ENCODE results near the gene PPM1F.
"Not testable (repeated sequence)": the region's sequence is repeated elsewhere in the genome, so short reads cannot be mapped to it uniquely, and the experiment has no call there.

PPM1F gene

DNA sequence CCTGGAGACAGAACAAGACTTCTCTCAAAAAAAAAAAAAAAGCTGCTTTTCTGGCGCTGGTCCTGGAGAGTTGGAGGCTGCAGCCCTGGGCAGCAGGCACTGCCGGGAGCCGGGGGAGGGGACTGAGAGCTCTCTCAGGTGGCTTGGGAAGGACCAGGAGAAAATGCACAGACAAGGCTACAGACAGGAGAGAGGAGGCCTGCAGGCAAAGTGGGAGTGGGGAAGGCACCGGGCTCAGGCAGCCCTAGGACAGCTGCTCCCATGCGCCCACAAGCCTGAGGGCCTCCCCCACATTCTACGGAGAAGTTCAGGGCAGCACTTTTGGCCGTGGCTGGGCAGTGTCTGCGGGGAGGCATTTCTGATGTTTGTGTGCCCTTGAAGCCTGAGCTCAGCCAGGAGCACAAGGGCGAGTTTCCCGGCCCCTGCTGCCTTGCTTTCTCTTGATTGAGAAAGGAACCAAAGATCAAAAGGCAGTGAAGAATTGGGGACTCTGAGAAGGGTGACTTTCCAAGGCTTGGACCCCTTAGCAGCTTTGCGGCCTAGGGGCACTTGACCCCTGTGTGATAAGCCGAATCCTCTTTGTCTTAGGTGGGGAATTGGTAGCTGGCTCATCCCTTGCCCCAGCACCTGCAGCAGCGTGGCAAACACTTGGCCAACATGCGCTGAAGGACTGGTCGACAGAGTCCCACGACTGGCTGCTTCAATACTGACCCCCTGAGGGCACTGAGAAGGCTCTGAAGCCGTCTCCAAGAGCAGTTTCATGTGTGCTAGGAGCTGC, 35.3 kb downstream of the PPM1F start:
- Mint-ChIP-seq H3K4me1 (ENCODE audit: low read depth) (no peaks in the 10 kb centered on the region), H3K9me3 (ENCODE audit: low read depth) (no peaks in the 10 kb centered on the region), H3K27ac (no peak overlapping the region), H3K4me3 (no peak overlapping the region), H3K27me3 (no peaks in the 10 kb centered on the region), H3K36me3 (no peaks in the 10 kb centered on the region)

DNA sequence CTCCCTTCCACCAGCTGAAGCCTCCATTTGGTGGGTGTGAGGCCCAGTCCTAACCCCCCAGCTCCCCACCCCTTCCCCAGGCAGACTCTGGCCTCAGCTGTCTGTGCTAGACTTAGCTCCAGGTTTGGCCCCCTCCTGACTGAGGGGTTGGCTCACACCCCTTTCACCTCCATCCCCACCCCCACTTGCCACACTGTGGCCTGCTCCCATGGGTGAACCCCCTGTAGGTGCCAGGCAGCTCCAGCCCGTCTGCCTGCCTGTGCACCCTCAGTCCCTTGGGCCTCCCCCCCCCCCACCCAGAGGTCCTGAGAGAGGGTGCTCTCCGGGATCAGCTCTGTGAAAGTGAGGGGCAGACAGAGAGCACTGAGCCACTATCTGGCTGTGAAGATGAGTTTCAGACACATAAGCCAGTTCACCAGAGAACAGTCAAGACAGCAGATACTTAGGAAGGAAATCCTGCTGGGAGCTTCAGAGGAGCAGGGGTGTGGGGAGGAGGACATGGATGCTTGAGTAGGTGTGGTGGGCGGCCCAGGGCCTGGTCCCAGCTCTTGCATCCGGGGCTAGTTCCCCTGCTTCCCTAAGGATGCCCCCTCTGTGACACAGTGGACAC, 36.2 kb downstream of the PPM1F start:
- H3K9me3 Mint-ChIP-seq (ENCODE audit: low read depth): no peaks in the 10 kb centered on the region
- H3K27ac Mint-ChIP-seq: no peak overlapping the region
- H3K36me3 Mint-ChIP-seq: no peaks in the 10 kb centered on the region
- no peaks in the 10 kb centered on the region for H3K27me3 Mint-ChIP-seq
- no peak overlapping the region for H3K4me3 Mint-ChIP-seq
- H3K4me1 Mint-ChIP-seq (ENCODE audit: low read depth): no peaks in the 10 kb centered on the region

DNA sequence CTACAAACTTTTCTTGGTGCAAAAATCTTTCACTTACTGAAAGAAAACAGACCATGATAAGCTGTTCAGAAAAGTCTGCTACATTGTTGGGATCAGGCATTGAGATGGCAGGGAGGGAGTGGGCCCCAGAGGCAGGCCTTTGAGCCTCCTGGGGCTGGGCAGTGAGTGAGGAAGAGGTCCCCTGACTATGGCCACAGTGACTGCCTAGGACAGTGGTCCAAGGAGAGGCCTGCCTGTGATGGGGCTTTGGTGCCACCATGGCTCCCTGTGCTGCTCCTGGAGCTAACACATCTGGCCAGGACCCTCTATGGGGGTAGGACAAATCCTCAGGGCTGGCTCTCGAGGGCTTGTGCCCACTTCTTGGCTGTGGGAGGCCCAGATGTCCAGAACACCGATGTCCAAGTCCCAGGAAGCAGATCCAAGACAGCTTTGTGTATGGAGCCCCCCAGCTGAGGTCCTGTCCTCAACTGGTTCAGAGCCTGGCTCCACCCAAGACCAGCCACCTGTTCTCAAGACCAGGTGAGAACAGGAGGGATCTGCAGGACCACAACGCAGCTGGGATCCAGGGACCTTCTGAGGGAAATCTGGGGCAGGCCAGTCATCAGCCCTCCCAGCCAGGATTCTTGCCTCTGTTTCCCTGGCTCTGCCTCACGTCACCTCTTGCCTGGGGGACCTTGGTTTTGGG, 36.9 kb downstream of the PPM1F start:
- no peaks in the 10 kb centered on the region for H3K27me3 Mint-ChIP-seq
- no peak overlapping the region for H3K4me3 Mint-ChIP-seq
- H3K4me1 Mint-ChIP-seq (ENCODE audit: low read depth): no peaks in the 10 kb centered on the region
- H3K36me3 Mint-ChIP-seq: no peaks in the 10 kb centered on the region
- peak overlapping the region; percentile 50 for H3K27ac Mint-ChIP-seq
- H3K9me3 Mint-ChIP-seq (ENCODE audit: low read depth): no peaks in the 10 kb centered on the region

DNA sequence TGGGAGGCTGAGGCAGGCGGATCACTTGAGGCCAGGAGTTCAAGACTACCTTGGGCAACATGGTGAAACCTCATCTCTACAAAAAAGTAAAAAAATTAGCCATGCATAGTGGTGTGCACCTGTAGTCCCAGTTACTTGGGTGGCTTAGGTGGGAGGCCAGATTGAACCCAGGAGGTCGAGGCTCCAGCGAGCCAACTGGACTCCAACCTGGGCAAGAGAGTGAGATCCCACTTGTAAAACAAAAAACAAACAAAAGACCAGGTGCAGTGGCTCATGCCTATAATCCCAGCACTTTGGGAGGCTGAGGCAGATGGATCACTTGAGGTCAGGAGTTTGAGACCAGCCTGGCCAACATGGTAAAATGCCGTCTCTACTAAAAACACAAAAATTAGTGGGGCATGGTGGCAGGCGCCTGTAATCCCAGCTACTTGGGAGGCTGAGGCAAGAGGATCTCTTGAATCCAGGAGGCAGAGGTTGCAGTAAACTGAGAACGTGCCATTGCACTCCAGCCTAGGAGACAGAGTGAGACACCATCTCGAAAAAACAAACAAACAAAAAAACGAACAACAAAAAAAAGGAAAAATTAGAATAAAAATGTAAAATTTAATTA, 38.5 kb downstream of the PPM1F start:
- H3K27ac Mint-ChIP-seq; H3K27me3 Mint-ChIP-seq; H3K4me1 Mint-ChIP-seq (ENCODE audit: low read depth); H3K9me3 Mint-ChIP-seq (ENCODE audit: low read depth); H3K36me3 Mint-ChIP-seq; H3K4me3 Mint-ChIP-seq: not testable (repeated sequence)

DNA sequence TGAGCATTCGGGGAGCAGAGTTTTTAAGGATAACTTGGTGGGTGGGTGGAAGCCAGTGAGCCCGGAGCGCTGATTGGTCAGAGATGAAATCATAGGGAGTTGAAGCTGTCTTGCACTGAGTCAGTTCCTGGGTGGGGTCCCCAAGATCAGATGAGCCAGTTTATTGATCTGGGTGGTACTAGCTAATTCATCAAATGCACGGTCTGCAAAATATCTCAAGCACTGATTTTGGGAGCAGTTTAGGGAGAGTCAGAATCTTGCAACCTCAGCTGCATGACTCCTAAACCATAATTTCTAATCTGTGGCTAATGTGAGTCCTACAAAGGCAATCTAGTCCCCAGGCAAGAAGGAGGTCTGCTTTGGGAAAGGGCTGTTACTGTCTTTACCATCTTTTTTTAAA, 42.3 kb downstream of the PPM1F start:
- H3K27me3 Mint-ChIP-seq; H3K36me3 Mint-ChIP-seq; H3K4me1 Mint-ChIP-seq (ENCODE audit: low read depth); H3K27ac Mint-ChIP-seq; H3K9me3 Mint-ChIP-seq (ENCODE audit: low read depth); H3K4me3 Mint-ChIP-seq: not testable (repeated sequence)

DNA sequence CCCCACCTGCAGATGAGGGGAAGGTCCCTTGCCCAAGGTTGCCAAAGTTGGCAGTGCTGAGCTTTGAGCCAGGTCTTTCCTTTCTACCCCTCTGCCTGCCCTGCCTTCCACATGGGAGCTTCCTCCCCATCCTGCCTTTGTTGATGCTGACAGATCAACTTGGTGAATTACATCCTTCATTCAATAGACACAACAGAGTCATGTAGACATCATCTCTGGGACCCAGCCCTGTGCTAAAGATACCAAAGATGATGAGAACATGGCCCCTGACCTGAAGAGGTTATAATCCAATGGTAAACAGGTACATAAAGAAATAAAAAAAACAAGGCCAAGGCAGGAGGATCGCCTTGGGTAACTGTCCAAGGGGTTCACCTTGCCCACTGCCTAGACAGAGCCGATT, 42.8 kb downstream of the PPM1F start:
- H3K36me3 Mint-ChIP-seq: peaks cover 2% of the 10 kb centered on the region
- no peak overlapping the region for H3K4me3 Mint-ChIP-seq
- no peak overlapping the region for H3K27ac Mint-ChIP-seq
- H3K4me1 Mint-ChIP-seq (ENCODE audit: low read depth): no peaks in the 10 kb centered on the region
- no peaks in the 10 kb centered on the region for H3K9me3 Mint-ChIP-seq (ENCODE audit: low read depth)
- no peaks in the 10 kb centered on the region for H3K27me3 Mint-ChIP-seq

DNA sequence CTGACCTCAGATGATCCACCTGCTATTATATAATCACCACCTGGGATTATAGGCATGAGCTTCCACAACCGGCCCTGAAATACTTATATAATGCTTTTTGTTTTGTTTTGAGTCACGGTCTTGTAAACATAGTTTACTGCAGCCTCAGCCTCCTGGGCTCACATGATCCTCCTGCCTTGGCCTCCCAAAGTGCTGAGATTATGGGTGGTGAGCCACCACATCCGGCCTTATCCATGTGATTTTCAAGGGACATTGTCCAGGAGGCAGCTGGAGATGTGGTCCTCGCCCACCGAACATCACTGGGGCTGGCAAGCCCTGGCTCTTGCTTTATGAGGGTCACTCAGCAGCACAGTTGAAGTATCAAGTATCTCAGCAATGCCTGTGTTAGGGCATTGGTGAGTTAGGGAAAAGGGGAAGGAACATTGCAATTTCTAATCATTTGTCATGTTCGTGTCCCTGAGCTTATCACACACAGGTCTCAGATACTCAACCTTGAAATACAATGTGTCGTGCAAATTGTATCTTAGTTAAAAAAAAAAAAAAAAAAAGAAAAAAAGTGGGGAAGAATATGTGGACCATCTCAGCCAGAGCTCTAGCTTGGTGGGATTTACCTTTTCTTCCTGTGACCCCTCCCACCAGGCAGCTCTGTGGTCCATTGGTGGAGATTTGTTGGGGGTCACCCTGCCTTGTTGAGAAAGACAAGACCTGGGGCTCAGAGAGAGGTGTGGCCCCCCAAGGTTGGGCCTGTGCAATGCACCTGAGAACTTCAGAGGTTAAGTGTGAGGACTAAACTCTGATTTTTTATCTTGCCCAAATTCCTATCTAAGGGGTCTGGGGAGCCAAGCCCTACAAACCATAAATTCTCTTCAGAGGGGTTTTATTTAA, 44.8 kb downstream of the PPM1F start:
- H3K27ac Mint-ChIP-seq: no peak overlapping the region
- no peaks in the 10 kb centered on the region for H3K9me3 Mint-ChIP-seq (ENCODE audit: low read depth)
- H3K36me3 Mint-ChIP-seq: peaks cover 4% of the 10 kb centered on the region
- no peaks in the 10 kb centered on the region for H3K4me1 Mint-ChIP-seq (ENCODE audit: low read depth)
- H3K4me3 Mint-ChIP-seq: no peak overlapping the region
- no peaks in the 10 kb centered on the region for H3K27me3 Mint-ChIP-seq

DNA sequence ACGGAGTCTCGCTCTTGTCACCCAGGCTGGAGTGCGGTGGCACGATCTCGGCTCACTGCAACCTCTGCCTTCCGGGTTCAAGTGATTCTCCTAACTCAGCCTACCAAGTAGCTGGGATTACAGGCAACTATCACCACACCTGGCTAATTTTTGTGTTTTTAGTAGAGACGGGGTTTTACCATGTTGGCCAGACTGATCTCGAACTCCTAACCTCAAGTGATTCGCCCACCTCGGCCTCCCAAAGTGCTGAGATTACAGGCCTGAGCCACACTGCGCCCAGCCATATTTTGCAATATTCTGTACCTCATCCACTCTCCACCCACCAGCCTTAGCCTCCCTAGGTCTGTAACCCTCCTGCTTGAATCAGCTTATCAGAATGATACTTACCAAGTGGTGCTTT, 47.4 kb downstream of the PPM1F start:
- not testable (repeated sequence) for H3K9me3 Mint-ChIP-seq (ENCODE audit: low read depth); H3K4me1 Mint-ChIP-seq (ENCODE audit: low read depth); H3K36me3 Mint-ChIP-seq; H3K27ac Mint-ChIP-seq; H3K27me3 Mint-ChIP-seq; H3K4me3 Mint-ChIP-seq

DNA sequence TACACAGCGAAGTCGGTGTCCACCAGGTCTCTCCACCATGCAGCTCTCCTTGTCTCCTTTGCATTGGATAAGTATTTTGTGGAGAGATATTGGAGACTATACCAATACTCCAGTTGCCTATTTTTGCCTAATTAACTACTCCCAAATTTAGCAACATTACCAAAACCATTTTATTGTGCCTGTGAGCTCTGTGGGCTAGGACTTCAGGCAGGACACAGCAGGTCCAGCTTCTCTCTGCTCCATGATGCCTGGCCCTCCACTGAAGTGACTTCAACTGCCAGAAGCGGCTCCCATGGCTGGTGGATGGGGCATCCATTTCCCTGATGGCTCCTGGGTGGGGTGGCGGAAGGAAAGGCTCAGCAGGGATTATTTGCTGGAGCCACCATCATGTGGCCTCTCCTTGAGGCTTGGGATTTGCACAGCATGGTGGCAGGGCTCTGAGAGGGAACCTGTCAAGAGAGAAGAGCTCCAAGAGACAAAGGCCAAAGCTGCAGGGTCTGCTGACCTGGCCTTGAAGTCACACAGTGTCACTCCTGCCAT, 48.3 kb downstream of the PPM1F start:
- Mint-ChIP-seq H3K4me1 (ENCODE audit: low read depth) (no peaks in the 10 kb centered on the region), H3K27me3 (no peaks in the 10 kb centered on the region), H3K27ac (no peak overlapping the region), H3K9me3 (ENCODE audit: low read depth) (no peaks in the 10 kb centered on the region), H3K4me3 (no peak overlapping the region), H3K36me3 (peaks cover 4% of the 10 kb centered on the region)

DNA sequence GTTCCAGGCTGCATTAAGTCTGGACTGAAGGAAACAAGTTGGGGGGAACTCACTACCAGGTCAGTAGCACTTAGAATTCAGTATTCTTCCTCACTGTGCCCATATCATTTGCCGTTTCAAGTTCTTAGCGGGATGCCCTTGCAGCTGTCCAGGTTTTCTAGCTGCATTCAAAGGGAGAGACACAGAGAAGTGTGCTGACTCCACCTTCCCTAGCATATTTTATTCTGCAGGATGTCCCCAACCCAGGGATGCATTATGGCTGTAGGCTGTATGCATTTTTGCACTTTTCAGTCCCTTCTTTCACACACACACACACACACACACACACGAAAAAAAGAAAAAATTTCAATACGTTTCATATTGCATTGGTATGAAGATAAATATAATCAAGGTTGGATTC, 49.4 kb downstream of the PPM1F start:
- H3K36me3 Mint-ChIP-seq: peaks cover 4% of the 10 kb centered on the region
- no peaks in the 10 kb centered on the region for H3K27me3 Mint-ChIP-seq
- no peak overlapping the region for H3K4me3 Mint-ChIP-seq
- H3K27ac Mint-ChIP-seq: no peak overlapping the region
- H3K4me1 Mint-ChIP-seq (ENCODE audit: low read depth): no peaks in the 10 kb centered on the region
- no peaks in the 10 kb centered on the region for H3K9me3 Mint-ChIP-seq (ENCODE audit: low read depth)

DNA sequence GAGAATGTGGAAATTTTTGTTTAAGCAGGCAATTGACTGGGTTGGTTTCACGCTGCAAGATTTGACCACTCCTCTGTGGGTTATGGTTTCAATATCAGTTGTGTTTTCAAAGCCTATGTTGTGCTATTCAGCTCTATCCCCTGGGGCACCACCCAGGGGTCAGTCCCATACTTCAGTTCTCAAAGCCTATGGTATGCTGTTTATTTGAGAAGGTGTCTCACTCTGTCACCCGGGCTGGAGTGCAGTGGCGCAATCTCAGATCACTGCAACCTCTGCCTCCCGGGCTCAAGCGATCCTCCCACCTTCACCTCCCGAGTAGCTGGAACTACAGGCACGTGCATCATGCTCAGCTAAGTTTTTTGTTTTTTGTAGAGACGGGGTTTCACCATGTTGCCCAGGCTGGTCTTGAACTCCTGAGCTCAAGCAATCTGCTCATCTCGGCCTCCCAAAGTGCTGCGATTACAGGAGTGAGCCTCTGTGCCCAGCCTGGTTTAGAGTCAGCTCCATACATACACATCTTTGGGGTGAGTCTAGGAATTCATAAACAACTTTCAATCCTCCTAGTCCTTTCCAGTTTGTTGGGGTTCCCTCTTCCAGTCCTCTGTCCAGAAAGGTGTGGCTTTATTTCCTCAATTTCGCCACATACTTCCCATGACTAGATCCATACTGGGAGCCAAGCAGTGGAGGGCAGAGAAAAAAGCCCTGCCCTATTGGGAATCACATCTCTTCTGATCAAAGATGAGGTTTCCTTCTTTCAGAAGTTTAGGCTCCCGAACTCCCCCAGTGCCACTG, 50.2 kb downstream of the PPM1F start:
- Mint-ChIP-seq H3K27me3 (no peaks in the 10 kb centered on the region), H3K4me3 (no peak overlapping the region), H3K9me3 (ENCODE audit: low read depth) (no peaks in the 10 kb centered on the region), H3K4me1 (ENCODE audit: low read depth) (no peaks in the 10 kb centered on the region), H3K27ac (no peak overlapping the region), H3K36me3 (peaks cover 4% of the 10 kb centered on the region)

DNA sequence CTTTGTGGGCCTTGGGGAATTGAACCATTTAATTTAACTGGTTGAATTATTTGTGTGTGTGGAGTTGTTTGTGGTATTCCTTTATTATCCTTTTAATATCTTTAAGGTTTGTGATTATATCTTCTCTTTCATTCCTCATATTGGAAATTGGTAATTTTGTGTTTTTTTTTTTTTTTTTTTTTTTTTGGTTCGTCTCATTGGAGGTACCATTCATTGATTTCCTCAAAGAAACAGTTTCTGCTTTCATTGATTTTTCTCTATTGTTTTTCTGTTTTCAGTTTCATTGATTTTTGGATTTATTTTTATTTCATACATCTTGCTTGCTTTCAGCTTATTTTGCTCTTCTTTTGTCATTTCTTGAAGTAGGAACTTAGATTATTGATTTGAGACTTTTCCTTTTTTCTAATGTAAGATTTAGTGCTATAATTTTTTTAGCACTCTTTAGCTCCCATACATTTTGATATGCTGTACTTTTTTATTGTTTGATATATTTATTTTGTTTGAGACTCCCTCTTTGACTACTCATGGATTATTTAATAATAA, 54.2 kb downstream of the PPM1F start:
- Mint-ChIP-seq H3K27me3 (no peaks in the 10 kb centered on the region), H3K4me1 (ENCODE audit: low read depth) (no peaks in the 10 kb centered on the region), H3K27ac (no peak overlapping the region), H3K4me3 (no peak overlapping the region), H3K36me3 (no peaks in the 10 kb centered on the region), H3K9me3 (ENCODE audit: low read depth) (no peaks in the 10 kb centered on the region)

DNA sequence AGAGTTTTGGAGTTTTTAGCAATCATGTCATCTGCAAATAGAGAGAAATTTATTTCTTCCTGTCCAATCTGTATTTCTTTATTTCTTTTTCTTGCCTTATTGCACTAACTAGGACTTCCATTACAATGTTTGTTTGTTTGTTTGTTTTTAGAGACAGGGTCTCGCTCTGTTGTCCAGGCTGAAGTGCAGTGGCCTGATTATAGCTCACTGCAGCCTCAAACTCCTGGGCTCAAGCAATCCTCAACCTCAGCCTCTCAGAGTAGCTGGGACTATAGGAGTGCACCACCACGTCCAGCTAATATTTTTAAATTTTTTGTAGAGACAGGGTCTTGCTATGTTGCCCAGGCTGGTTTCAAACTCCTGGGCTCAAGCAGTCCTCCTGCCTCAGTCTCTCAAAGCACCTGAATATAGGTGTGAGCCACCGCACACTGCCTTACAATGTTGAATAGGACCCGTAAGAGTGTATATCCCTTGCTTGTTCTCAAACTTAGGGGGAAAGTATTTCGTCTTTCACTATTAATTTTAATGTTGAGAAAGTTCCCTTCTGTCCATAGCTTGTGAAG, 55.6 kb downstream of the PPM1F start:
- Mint-ChIP-seq H3K36me3 (no peaks in the 10 kb centered on the region), H3K27me3 (no peaks in the 10 kb centered on the region), H3K27ac (no peak overlapping the region), H3K4me3 (no peak overlapping the region), H3K4me1 (ENCODE audit: low read depth) (no peaks in the 10 kb centered on the region), H3K9me3 (ENCODE audit: low read depth) (no peaks in the 10 kb centered on the region)

All from activated naive CD8-positive, alpha-beta T cell (primary cell).